IPS-NIHi7 (cell line): ENCODE data around the gene CBX5.
"Not testable (repeated sequence)": the region's sequence is repeated elsewhere in the genome, so short reads cannot be mapped to it uniquely, and the experiment has no call there.

ENCODE experiments used
- DNase-seq: peaks from one replicate; pipeline ENCODE4 v3.0.0; 2012; ENCODE audit warnings: mixed read lengths; ENCODE audit errors: extremely low spot score

The CBX5 gene

DNA sequence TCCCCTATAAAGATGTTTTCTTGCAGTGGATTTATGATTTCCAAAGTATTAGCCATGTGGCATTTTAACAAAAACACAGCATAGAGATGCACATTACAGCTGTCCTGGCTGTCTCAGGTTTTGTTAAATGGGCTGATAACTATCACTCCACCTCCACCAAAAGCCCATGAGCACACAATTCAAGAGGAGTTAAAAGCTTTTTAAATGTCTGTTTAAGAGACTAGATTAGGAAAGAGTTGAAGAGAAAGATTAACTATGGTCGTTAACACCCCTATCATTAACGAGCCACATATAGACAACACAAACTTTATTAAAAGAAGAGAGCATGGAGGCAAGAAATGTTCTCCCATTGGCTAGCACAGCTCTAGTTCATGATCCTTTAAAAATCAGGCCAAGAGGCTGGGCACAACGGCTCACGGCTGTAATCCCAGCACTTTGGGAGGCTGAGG is 14.5 kb downstream of the CBX5 start:
- DNase-seq, result no peak

DNA sequence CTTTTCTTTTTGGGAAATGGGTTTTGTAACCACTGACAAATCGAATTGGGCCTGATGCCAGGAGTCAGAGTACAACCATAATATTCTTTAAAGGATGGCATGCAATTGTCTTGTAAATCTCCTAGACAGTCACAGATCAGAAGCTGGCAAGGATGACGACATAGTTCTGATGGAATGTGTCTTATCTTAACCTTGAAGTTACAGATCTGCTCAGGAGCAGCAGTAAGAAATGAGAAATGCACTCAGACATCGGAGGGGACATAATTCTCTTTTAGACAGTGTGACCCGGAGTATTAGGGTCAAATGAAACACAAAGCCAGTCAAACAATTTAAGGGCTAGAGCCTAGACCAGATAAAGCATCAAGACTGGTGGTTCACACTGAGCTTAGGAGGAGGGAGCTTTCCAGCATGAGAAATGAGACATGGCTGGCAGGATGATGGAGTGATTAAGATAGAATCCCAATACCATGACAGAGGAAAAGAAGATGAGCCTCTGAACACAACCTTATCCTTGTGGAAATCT is 17.5 kb downstream of the CBX5 start:
- no peak for DNase-seq

DNA sequence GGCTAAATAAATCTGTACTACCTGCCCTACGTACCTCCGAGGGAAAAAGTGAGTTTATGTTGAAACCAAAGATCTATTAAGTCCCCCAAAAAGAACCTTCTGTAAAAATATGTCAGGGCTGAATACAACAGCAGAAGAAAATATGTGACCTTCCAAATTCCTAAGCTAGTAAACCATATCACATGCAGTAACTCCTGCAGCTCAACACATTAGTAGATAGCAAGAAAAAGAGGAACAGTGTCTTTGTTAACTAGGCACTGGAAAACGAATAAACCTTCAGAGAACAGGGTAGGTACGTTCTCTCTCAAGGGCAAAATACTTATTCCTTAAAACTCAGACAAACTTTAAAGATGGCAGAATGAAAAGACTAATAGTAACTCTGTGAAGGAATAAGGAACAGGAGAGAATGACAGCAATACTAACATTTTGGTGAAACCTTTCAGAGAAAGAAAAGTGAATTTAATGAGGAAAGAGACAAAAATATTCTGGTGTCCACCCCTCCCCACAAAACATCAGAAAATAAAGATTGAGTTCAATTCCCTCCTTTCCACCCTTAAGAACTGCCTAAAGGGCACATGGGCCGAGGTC is 18.0 kb downstream of the CBX5 start:
- DNase-seq, result no peak

DNA sequence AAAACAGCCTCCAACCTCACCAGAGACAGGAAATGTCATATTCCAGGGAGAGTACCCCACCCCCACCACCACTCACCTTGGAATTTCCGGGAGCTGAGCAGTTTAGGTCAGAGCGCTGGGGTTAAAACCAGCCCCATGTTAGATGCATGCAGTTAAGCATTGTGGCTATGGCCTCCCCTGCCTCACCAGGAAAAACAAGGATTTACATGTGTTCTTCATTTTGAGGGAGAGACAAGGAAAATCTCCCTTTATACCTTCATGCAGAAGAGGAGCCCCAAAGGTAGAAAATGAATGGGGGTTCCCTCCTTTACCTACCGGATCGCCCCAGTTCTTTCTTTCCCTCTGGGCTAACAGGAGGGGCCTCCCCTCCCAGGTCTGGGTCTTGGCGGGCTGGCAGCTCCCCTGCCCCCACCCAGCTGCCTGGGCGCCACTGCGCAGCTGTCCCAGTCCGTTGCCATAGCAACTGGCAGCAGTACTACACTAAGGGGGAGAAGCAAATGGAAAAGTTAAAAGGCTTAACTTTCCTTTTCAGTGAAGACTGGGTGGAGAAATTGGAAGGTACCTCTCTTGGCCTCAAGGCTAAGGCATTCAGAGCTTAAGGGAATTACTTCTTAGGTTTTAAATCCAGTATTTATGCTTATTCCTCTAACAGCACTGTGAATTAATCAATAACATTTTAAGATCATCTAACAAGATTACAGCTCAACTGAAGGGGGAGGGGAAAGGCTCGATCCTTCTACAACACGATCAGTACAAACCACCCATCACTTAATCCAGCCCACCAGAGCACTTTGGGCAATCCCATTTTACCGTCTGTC is 20.5 kb downstream of the CBX5 start:
- DNase-seq, result peak; percentile 95

DNA sequence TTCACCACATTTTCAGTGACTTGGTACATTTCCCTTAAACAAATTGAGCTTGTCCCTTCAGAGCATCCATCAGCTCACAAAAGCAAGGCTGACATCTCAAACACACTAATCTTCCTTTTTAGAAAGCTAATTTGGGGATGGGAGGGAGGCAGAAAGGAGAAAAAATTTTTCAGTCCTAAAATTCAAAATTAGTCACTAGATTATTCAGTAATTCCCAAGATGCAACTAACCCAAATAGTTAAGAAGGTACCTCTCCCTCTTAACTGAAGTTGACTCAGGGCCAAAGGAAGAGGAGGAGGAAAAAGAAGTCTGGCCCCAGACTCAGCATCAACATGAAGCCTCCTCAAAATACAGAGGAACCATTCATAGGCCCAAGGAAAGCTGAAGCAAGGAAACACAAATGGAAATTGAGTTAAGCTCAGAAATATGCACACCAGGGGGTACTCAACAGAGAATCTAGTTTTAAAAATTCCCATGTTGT is 21.7 kb downstream of the CBX5 start:
- no peak for DNase-seq

DNA sequence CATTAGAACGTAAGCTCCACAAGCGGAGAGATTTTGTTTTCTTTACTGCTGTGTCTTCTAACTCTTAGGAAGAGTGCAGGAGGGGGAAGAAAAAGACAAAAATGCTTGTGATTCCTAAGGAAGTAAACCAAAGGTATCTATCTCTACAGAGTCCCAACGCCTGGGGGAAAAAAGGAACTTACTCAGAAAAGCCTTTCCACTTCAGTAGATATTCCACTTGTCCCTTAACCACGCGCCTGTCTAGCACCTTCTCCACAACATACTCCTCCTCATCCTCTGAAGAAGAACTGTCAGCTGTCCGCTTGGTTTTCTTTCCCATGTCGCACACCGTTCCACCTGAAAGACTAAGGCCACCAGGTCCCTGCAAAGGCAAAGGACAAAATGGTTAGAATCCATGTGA is 22.6 kb downstream of the CBX5 start:
- DNase-seq, result no peak

DNA sequence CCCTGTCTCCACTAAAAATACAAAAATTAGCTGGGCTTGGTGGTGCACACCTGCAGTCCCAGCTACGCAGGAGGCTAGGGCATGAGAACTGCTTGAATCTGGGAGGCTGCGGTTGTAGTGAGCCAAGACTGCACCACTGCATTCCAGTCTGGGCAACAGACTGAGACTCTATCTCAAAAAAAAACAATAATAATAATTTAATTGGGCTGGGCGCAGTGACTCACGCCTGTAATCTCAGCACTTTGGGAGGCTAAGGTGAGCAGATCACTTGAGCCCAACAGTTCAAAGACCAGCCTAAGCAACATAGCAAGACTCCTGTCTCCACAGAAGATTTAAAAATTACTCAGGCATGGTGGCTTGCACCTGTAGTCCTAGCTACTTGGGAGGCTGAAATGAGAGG is 26.7 kb downstream of the CBX5 start:
- no peak for DNase-seq

DNA sequence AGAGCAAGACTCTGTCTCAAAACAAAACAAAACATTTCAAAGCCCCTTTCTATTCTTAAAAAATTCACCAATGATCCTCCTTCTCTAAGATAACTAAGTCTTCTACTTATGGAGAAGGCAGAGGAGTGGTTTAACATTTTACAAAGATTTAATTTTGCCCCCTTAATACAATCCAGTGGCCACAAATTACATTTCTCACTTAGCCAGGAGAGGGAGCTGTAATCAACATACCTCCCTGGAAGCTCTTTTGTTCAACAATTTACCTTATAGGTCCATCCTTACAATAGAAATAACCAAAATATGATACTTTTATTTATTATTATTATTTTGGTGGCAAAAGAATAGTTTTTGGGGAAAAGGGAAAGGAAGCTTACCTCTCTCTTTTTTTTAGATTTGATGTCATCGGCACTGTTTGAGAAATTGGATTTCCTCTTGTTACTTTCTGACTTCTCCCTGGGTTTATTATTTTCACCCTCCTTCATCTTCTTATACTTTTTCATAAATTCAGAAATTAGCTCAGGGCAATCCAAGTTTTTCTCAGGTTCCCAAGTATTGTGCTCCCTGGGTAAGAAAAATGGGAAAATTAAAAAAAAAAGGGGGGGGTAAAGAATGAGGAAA is 28.1 kb downstream of the CBX5 start:
- peak; percentile 52 for DNase-seq

DNA sequence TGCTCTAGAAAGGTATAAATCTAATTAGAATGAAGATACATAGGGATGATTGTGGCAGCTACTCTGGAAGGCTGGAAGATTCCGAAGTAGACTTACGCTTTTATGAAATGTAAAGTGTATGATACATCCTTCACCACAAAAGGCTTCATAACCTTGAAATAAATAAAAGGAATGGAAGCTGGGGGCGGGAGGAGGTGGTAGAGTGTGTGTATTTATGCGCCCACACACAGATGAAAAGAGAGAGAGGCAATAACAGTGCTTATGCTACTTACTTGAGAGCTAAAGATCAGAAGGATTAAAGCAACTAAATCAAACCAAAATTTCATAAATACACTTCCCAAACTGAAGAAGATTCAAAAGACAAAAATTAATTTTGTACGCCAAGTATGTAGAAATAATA is 30.4 kb downstream of the CBX5 start:
- DNase-seq, result no peak

DNA sequence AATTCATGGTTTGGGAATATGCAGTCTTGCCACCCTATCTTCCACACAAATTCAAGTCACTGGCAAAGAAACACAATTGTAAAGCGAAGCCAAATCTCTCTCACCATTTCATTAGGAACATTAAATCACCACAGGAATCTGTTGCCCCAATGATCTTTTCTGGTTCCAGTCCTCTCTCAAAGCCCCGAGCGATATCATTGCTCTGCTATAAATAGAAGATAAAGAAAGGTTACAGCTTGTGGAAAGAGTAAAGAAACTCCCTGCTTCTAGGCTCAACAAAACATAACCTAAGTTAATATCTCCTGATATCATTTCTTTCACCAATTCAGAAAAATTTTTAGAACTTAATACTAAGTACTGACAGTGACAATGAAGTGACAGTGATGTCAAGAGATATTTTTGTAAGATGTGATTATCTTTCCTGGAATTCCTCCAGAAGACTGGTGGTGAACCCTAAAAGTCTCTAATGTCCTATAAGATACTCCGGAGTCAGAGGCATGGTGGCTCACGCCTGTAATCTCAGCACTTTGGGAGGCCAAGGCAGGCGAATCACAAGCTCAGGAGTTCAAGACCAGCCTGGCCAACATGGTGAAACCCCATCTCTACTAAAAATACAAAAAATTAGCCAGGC is 33.8 kb downstream of the CBX5 start:
- DNase-seq, result no peak

DNA sequence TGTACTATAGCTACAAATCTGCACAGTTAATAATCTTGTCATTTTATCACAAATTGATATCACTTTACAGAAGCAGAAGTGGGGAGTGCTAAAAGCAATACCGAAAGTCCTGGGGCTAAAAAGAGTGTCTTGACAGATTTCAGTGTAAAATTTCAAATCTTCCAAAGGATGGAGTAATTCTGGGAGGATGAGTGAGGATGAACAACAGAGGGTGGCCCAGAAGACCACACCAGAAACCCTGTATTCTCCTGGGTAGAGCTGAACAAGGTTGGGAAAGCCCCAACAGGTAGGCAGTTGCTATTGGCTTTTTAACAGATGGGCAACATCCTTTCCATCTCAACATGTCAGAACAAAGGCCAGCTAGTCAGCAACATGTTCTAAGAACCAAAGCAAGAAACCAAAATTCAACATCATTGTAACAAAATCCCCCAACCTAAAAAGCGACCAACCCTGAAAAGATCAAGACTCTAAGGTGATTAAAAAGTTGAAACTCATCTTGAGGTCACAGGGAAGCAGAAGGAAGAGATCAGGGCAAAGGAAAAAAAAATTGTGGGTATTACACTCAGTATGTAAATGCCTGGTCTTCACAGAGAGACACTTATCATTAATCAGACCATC is 38.8 kb downstream of the CBX5 start:
- no peak for DNase-seq

DNA sequence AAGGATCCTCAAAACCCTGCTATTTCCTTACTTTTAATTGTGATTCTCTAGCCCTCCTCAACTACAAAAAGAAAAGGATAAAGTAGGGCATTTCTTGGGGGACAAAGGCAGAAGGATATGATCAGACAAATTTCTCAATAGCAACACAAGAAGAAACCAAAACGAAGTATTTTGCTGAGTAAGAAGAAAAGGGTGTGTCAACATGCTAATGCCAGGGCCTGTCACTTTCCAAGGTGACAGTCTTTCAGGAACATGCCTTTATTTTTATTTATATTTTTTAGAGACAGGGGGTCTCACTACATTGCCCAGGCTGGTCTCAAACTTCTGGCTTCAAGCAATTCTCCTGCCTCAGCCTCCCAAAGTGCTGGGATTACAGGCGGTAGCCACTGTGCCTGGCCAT is 39.8 kb downstream of the CBX5 start:
- DNase-seq, result no peak

DNA sequence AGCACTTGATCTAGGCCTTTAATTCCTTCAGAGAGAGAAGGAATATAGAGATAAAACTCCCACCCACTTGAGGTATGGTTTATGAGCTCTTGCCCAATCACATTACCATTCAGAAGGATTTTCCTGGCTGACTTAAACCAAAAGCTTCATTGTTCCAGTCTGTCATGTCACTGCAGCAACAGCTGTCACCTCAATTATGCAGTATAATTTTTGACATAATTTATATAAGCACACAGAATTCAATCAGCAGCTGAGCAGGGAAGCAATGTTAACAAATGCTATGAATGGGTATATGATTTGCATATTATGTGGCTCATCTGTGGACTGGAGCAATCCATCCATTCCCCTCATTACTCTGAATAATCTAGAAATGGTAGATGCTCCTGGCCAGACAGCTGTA is 40.3 kb downstream of the CBX5 start:
- DNase-seq, result no peak

DNA sequence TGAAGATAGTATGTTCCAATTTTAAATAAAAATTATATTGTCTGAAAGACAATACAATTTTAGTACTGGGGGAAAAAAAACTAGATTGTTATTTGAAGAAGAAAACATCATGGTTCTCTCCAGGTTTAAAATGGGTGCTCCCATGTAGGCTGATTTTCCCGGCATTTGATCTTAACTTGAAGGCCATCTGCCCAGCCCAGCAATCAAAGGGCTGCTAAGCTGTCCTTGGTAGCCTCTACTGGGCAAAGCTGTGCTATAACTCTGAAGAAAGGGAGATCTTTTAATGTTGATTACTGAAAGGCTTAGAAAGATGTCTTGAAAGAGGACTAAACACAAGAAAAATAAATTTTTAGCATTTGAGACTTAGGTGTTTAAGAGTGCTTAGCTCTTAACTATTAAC is 41.4 kb downstream of the CBX5 start:
- no peak for DNase-seq

DNA sequence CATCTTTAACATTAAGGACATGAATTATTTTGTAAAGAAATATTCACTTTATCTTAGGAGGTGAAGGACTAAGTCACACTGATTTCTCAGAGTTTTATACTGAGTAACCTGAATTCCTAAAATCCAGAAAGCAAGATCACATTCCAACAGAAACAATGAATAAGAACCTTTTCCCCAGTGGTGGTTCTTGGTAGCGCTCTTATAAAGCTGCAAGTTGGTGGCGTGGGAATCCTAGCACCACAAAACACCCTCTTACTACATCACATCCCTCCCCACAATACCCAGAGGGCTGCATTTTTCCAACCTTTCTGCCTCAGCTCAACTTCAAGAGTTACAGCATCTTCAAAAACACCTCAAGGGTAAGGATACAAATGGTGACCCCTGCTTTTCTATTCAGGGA is 47.1 kb downstream of the CBX5 start:
- no peak for DNase-seq

DNA sequence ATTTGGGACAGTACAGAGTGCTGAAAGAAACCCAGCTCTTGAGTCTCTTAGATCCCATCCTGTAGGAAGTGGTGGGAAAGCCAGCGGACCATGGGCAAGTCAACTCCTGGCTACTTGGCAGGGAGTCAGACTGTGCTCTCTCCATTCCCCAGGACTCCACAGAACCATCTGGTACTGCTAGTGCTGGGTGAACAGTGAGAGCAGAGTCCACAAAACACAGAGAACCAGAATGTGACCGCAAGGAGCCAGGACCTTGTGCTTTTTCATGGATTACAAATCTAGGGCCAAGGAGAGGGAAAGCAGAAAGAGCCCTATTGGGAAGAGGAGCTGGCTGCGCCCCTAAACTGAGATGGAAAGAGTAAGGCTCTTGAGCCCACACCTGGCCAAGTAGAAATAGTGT is 48.7 kb downstream of the CBX5 start:
- DNase-seq, result not testable (repeated sequence)

DNA sequence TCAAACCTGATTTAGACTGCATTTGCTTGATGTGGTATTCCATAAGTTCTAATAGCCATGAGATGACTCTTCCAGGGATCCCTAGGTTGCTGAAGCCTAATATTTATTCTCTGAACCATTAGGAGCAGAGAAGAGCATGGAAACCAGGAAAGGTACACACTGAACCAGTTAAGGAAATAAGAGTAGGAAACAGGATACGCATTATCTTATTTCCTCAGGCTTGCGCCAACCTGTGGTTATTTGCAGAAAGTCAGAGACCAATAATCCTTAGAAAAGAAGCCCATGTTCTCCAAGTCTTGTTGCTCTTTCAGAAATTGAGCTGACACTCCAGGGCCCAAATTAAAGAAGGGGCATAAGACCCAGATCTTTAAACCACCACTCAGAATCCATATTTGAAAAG is 49.4 kb downstream of the CBX5 start:
- DNase-seq, result no peak

DNA sequence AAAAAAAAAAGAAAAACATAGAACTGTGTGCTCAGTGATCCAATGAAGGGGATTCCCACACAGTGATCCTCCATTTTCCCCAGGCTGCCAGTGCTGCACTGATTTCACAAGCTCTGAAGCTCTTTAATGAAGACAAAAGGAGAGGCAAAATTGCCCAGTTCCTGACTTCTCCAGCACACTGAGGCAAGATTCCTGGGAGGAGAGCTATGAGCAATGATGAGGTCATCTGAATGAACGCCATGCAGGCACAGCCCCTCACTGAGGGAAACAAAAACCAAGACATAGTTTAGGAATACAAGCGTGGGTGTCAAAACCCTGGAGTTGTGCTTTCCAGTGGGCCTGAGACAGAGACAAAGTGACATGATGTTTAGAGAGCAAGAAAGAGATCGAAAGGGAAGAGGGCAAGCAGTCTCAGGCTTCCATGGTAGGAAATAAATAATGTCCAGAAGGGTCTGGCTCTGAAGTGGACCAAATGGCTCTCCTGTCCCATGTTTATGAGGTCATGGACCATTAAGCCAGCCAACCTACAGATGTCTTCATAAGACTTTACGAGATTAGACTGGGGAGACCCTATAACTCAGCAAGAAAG is 50.2 kb downstream of the CBX5 start:
- DNase-seq, result no peak

DNA sequence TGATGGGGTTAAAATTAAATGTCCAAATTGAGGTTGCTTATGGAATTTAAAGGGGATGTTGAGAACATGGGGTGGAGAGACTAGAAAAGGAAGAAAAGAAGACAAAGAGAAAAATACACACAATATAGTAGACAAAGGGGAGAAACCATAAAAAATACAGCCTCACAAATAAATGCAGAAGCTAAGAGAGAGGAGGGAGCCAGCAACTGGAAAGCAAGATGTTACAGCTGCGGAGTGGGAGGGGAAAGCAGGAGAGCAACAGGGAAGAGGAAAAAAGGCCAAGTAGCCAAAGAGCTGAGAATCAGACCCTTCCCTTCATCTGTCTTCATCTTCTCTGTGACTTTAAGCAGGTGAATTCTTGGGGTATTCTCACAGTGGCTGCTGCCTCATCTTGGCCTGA is 51.5 kb downstream of the CBX5 start:
- no peak for DNase-seq

DNA sequence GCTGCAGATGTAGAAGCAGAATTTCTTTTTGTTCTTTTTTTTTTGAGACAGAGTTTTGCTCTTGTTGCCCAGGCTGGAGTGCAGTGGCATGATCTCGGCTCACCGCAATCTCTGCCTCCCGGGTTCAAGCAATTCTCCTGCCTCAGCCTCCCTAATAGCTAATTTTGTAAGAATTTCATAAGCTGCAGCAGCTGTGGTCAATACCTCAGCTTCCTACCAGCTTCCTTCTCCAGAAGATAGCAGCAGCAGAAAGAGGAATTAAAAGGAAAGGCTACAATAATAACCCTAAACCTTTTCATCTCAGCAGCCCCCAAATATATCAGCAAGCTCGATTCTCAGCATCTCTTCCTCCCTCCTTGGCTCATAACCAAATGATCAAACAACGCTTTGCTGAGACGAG is 52.0 kb downstream of the CBX5 start:
- DNase-seq, result not testable (repeated sequence)

DNA sequence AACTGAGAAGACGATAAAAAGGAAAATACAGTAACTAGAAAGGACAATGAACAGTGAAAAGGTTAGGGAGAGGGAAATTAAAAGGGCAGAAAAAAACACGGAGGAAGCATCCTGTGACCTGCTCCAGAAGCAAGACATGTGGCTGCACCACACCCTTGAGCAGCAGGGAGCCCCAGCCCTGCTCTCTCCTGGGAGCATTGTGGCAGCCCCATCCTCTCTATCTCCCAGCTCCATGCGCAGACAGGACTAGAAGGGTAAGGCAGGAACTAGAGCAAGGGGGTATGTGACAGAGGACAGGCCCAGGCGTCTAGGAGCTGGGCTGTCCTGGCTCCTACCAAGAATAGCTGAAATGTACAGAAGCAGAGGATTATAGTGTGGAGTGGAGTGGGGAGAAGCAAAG is 52.5 kb downstream of the CBX5 start:
- no peak for DNase-seq
